ENCODE results near the gene AQP2. TPM values are rescaled to one million over a fixed set of nuclear protein-coding genes. Genes with fewer than 3 reads are reported as not detected.

Gene AQP2
- total and polyA plus RNA-seq, 2 of the 13 experiments (the other 11 are each of a cell fraction or from before 2014, with no cell fraction given) = not detected

- TF ChIP-seq ZBTB46 (CRISPR knock-in tag; IDR thresholded peaks at IDR 0.05; ENCODE audit: borderline replicate concordance) (0 out of 2 replicates have a peak, but pooled peaks have one; percentile 57), BRF2 (CRISPR knock-in tag; IDR thresholded peaks at IDR 0.05) (no peak), BCL6 (CRISPR knock-in tag; IDR thresholded peaks at IDR 0.05) (peak; percentile 6; the same call in 1 of the 2 replicates), ZNF333 (CRISPR knock-in tag; IDR thresholded peaks at IDR 0.05; ENCODE audit: borderline replicate concordance) (peak; percentile 83; the same call in 1 of the 2 replicates), ETV5 (CRISPR knock-in tag; IDR thresholded peaks at IDR 0.05; ENCODE audit: borderline replicate concordance) (no peak), MAFF (IDR thresholded peaks at IDR 0.05; ENCODE audit: low read depth, low read length) (no peak), CREM (IDR thresholded peaks at IDR 0.05) (no peak), CREM (CRISPR knock-in tag; IDR thresholded peaks at IDR 0.05) (no peak), ZNF780A (CRISPR knock-in tag; IDR thresholded peaks at IDR 0.05) (0 out of 2 replicates have a peak, but pooled peaks have one; percentile 58), PHF20 (CRISPR knock-in tag; IDR thresholded peaks at IDR 0.05) (0 out of 2 replicates have a peak, but pooled peaks have one; percentile 29), FIP1L1 (IDR thresholded peaks at IDR 0.05; ENCODE audit: borderline replicate concordance, insufficient read depth, low read depth, low read length) (no peak), ZNF431 (CRISPR knock-in tag; IDR thresholded peaks at IDR 0.05; ENCODE audit: borderline replicate concordance, low read depth) (0 out of 2 replicates have a peak, but pooled peaks have one; percentile 26), CCDC6 (CRISPR knock-in tag; IDR thresholded peaks at IDR 0.05) (no peak), IKZF4 (CRISPR knock-in tag; IDR thresholded peaks at IDR 0.05; ENCODE audit: borderline replicate concordance, low read depth, not compliant biosample characterization) (no peak), ZBTB3 (CRISPR knock-in tag; IDR thresholded peaks at IDR 0.05; ENCODE audit: borderline replicate concordance, low read depth) (no peak), ZNF280D (CRISPR knock-in tag; IDR thresholded peaks at IDR 0.05) (no peak), ZKSCAN5 (CRISPR knock-in tag; IDR thresholded peaks at IDR 0.05) (no peak), YEATS4 (CRISPR knock-in tag; IDR thresholded peaks at IDR 0.05; ENCODE audit: borderline replicate concordance) (0 out of 2 replicates have a peak, but pooled peaks have one; percentile 48), PRDM4 (CRISPR knock-in tag; IDR thresholded peaks at IDR 0.05; ENCODE audit: borderline replicate concordance) (no peak)
Observed at GRCh38 chr12:49967042-49967776, 16.7 kb downstream of the AQP2 start (continued).

All from HepG2 (cell line).